Tibial artery (tissue), 4 donors: ENCODE data around the gene MBOAT7.
"Not testable (repeated sequence)": the region's sequence is repeated elsewhere in the genome, so short reads cannot be mapped to it uniquely, and the experiment has no call there.

ENCODE experiments used
- DNase-seq, 2 donors: peaks; one replicate each; pipeline ENCODE4 v3.0.0-alpha.2; 2019
- H3K27ac ChIP-seq, 2 donors: fragments of 200-600 bp; sonication (generic) in 1 of 2; 1 replicate in 1 of 2; 2 replicates in 1 of 2; pipeline ENCODE4 v1.5.1; 2018 to 2019; ENCODE audit warnings: mild to moderate bottlenecking in 1 of 2
- H3K27me3 ChIP-seq, 2 donors: fragments of 200-600 bp; sonication (generic) in 1 of 2; one replicate each; pipeline versions ENCODE4 v1.5.1 to v1.6.0; 2016 to 2019
- H3K36me3 ChIP-seq, 3 donors: fragments of 200-600 bp; sonication (generic) in 2 of 3; one replicate each; pipeline ENCODE4 v1.5.1; 2016 to 2019; ENCODE audit warnings: mild to moderate bottlenecking in 2 of 3
- H3K4me1 ChIP-seq, 4 donors: fragments of 200-600 bp; sonication (generic) in 2 of 4; 1 replicate in 3 of 4; 2 replicates in 1 of 4; pipeline ENCODE4 v1.5.1; 2016 to 2019
- H3K4me3 ChIP-seq, 2 donors: fragments of 200-600 bp; sonication (generic) in 1 of 2; 1 replicate in 1 of 2; 2 replicates in 1 of 2; pipeline ENCODE4 v1.5.1; 2018 to 2019; ENCODE audit warnings: mild to moderate bottlenecking in 2 of 2
- H3K9me3 ChIP-seq, 3 donors: fragments of 200-600 bp; sonication (generic) in 1 of 3; one replicate each; pipeline ENCODE4 v1.5.1; 2016 to 2019
- intact Hi-C: fragments of 100-400 bp; cut with DNase I; formaldehyde crosslinking; loops from one replicate; pipeline ENCODE4 v1.15.0; 2023; ENCODE audit warnings: low total_unique reads
- TF ChIP-seq, protein P1 (sequence below), 2 experiments: fragments of 200-600 bp in 1 of 2; fragments of 450-650 bp in 1 of 2; IDR thresholded peaks; one replicate each; pipeline ENCODE4 v1.5.1; 2017 to 2019; ENCODE audit warnings: antibody characterized with exemption in 2 of 2, mild to moderate bottlenecking in 1 of 2, moderate library complexity in 1 of 2

The MBOAT7 gene

DNA sequence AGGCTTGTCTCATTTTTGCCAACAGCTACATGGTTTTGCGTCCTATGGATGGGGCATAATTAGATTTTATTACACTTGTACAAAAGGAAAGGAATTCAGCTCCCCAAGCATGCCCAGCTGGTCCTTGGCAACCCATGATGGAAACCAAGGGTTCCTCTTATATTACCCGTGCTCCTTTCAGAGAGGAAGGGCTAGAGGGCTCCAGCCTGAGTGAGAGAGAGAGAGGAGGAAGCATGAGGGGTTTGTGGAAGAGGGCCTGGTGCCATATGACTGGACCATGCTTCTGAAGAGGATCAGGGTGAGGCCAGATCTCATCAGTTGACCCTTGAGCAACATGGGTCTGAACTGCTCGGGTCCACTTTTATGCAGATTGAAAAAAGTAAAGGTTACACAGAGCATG lies 7.7 kb upstream of the MBOAT7 start:
- peaks cover 0 to 22% (median 14%) of the 10 kb centered on the region in 4 donors for H3K4me1 ChIP-seq
- H3K27ac ChIP-seq: no peak overlapping the region
- TF ChIP-seq, protein P1, sequence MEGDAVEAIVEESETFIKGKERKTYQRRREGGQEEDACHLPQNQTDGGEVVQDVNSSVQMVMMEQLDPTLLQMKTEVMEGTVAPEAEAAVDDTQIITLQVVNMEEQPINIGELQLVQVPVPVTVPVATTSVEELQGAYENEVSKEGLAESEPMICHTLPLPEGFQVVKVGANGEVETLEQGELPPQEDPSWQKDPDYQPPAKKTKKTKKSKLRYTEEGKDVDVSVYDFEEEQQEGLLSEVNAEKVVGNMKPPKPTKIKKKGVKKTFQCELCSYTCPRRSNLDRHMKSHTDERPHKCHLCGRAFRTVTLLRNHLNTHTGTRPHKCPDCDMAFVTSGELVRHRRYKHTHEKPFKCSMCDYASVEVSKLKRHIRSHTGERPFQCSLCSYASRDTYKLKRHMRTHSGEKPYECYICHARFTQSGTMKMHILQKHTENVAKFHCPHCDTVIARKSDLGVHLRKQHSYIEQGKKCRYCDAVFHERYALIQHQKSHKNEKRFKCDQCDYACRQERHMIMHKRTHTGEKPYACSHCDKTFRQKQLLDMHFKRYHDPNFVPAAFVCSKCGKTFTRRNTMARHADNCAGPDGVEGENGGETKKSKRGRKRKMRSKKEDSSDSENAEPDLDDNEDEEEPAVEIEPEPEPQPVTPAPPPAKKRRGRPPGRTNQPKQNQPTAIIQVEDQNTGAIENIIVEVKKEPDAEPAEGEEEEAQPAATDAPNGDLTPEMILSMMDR (IDR thresholded peaks at IDR 0.05): no peak
- H3K9me3 ChIP-seq: no peaks in the 10 kb centered on the region
- no peak for DNase-seq
- no peaks in the 10 kb centered on the region for H3K27me3 ChIP-seq
- H3K36me3 ChIP-seq: peaks cover 11 to 37% (median 12%) of the 10 kb centered on the region in 3 donors
- intact Hi-C loops: no loop called here
- H3K4me3 ChIP-seq: no peak overlapping the region

DNA sequence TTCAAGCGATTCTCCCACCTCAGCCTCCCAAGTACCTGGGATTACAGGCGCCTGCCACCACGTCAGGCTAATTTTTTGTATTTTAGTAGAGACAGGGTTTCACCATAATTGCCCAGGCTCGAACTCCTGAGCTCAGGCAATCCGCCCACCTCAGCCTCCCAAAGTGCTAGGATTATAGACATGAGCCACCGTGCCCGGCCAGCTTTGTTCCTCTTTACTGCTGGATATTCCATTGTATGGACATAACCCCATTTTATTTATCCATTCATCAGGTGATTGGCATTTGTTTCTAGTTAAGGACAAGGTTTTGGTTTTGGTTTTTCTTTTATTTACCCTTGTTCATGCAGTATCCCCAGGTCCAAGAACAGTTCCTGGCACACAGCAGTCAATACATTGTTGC lies 7.2 kb upstream of the MBOAT7 start:
- Histone ChIP-seq H3K27me3 (no peaks in the 10 kb centered on the region), H3K4me3 (no peak overlapping the region), H3K4me1 (peaks cover 0 to 22% (median 13%) of the 10 kb centered on the region in 4 donors), H3K27ac (no peak overlapping the region), H3K9me3 (no peaks in the 10 kb centered on the region), H3K36me3 (peaks cover 8 to 32% (median 11%) of the 10 kb centered on the region in 3 donors)
- intact Hi-C loops: no loop called here
- TF ChIP-seq, protein P1 (IDR thresholded peaks at IDR 0.05): no peak
- no peak for DNase-seq

DNA sequence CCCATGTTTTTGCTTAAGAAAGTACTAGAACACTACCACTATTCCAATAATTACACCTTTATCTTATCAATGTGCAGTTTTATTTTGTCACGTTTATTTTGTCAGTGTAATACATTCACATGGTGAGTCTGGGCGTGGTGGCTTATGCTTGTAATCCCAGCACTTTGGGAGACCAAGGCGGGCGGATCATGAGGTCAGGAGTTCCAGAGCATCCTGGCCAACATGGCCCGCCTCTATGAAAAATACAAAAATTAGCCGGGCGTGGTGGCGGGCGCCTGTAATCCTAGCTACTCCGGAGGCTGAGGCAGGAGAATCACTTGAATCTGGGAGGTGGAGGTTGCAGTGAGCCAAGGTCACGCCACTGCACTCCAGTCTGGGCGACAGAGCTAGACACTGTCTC lies 5.1 kb upstream of the MBOAT7 start:
- H3K9me3 ChIP-seq, H3K27me3 ChIP-seq, DNase-seq, H3K27ac ChIP-seq, H3K4me3 ChIP-seq, intact Hi-C loops: not testable (repeated sequence)
- H3K4me1 ChIP-seq: peaks cover 0 to 12% (median 9%) of the 10 kb centered on the region in 4 donors
- peaks cover 8 to 32% (median 11%) of the 10 kb centered on the region in 3 donors for H3K36me3 ChIP-seq

DNA sequence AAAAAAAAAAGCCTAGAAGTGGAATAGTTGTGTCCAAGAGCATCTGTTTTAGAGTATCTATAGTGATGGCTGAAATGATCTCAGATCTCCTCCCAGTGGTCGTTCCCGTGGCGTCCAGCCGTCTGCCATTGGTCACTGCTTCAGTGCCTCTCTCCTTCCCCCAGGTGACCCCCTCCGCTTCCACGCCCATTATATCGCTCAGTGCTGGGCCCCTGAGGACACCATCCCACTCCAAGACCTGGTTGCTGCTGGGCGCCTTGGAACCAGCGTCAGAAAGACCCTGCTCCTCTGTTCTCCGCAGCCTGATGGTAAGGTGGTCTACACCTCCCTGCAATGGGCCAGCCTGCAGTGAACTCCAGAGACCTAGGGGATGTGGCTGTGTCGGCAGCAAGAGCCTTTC lies 3.6 kb upstream of the MBOAT7 start:
- DNase-seq: no peak
- intact Hi-C loops: no loop called here
- Histone ChIP-seq H3K36me3 (peaks cover 8 to 32% (median 11%) of the 10 kb centered on the region in 3 donors), H3K4me1 (peaks cover 4 to 23% (median 18%) of the 10 kb centered on the region in 4 donors), H3K27me3 (no peaks in the 10 kb centered on the region), H3K9me3 (no peaks in the 10 kb centered on the region), H3K27ac (no peak overlapping the region), H3K4me3 (no peak overlapping the region)
- TF ChIP-seq, protein P1 (IDR thresholded peaks at IDR 0.05): no peak

DNA sequence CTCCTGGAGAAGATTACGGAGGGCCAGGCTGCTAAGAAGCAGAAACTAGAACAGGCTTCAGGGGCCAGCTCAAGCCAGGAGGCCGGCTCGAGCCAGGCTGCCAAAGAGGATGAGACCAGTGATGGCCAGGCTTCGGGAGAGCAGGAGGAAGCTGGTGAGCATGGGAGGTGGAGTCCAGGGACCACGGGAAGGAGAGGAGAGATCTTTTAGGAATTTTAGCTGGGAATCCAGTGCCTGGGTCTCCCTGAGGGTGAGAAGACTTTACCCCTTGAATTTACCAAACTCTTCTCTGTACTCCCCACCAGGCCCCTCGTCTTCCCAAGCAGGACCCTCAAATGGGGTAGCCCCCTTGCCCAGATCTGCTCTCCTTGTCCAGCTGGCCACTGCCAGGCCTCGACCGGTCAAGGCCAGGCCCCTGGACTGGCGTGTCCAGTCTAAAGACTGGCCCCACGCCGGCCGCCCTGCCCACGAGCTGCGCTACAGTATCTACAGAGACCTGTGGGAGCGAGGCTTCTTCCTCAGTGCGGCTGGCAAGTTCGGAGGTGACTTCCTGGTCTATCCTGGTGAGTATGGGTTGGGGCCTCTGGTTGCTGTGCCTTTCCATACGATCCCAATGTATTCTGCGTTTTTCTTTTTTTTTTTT lies 2.6 kb upstream of the MBOAT7 start:
- Histone ChIP-seq H3K27ac (peak overlapping the region; percentile 92 to 97), H3K36me3 (peaks cover 8 to 32% (median 11%) of the 10 kb centered on the region in 3 donors), H3K4me3 (peak overlapping the region; percentile 71 to 82), H3K9me3 (no peaks in the 10 kb centered on the region), H3K27me3 (no peaks in the 10 kb centered on the region), H3K4me1 (peaks cover 4 to 24% (median 19%) of the 10 kb centered on the region in 4 donors)
- DNase-seq: no peak
- TF ChIP-seq, protein P1 (IDR thresholded peaks at IDR 0.05): no peak
- intact Hi-C loops: no loop called here

DNA sequence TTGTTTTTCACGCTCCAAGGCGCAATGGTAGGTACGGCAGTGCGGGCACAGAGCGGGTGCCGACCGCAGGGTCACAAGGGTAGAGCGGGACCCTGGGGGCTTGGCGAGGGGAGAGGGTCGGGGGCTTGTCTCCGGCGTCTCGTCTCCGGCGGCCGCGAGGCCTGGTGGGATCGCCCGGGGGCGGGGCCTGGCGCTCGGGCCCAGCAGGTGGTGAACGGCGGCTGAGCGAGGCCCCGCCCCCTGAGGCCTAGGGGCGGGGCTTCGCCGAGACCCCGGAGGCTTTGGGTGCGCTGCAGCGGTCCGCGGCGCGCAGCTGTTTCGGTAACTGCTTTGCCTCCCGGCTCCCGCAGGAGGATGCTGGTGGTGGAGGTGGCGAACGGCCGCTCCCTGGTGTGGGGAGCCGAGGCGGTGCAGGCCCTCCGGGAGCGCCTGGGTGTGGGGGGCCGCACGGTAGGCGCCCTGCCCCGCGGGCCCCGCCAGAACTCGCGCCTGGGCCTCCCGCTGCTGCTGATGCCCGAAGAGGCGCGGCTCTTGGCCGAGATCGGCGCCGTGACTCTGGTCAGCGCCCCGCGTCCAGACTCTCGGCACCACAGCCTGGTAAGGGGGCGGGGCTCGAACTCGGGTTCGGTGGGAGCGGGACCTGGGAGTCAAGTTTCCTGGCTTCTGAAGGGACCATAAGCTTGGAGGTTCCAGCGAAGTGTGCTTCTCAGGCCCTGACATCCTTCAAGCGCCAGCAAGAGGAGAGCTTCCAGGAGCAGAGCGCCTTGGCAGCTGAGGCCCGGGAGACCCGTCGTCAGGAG lies 1.8 kb upstream of the MBOAT7 start, which contains the start of gene TSEN34:
TSS of gene TSEN34 (plus strand) at position 298 of the 800 bp plus-strand sequence. CDS start at position 355, 57 bp downstream.
- intact Hi-C loops: no loop called here
- H3K4me3 ChIP-seq: peak within 1 kb of the TSS; percentile 71 to 82
- H3K27ac ChIP-seq: peak within 1 kb of the TSS; percentile 92 to 97
- DNase-seq: peak; percentile 85 to 86
- H3K36me3 ChIP-seq: peaks cover 8 to 33% (median 11%) of the 10 kb centered on the region in 3 donors
- no peaks in the 10 kb centered on the region for H3K9me3 ChIP-seq
- TF ChIP-seq, protein P1 (IDR thresholded peaks at IDR 0.05): no peak
- H3K4me1 ChIP-seq: peaks cover 4 to 24% (median 19%) of the 10 kb centered on the region in 4 donors
- no peaks in the 10 kb centered on the region for H3K27me3 ChIP-seq
